HFFc6 (cell line): Measurements from ENCODE around the gene CCSAP. TPM values are rescaled to one million over a fixed set of nuclear protein-coding genes. Genes with fewer than 3 reads are reported as not detected.

Experiments used
- DNase-seq: peaks from one replicate; pipeline ENCODE4 v3.0.0-alpha.2; 2018
- H3K27ac Mint-ChIP-seq: 2 replicates; pipeline ENCODE4 v1.8.0; 2020; ENCODE audit warnings: mild to moderate bottlenecking, mixed read lengths
- H3K27me3 Mint-ChIP-seq: 2 replicates; pipeline ENCODE4 v1.8.0; 2021; ENCODE audit warnings: mild to moderate bottlenecking, moderate library complexity, mixed read lengths; ENCODE audit not compliant: insufficient read depth
- H3K36me3 Mint-ChIP-seq: 2 replicates; pipeline ENCODE4 v1.8.0; 2021; ENCODE audit warnings: low read depth, mixed read lengths
- H3K4me1 Mint-ChIP-seq: 2 replicates; pipeline ENCODE4 v1.8.0; 2020; ENCODE audit warnings: low read depth, mixed read lengths
- H3K4me3 Mint-ChIP-seq: 2 replicates; pipeline ENCODE4 v1.8.0; 2020; ENCODE audit warnings: mild to moderate bottlenecking, moderate library complexity, mixed read lengths
- H3K9me3 Mint-ChIP-seq: 2 replicates; pipeline ENCODE4 v1.8.0; 2020; ENCODE audit warnings: mild to moderate bottlenecking, mixed read lengths
- CTCF ChIP-seq: fragments of 200-600 bp; sonication (generic); IDR thresholded peaks from 2 replicates; pipeline ENCODE4 v1.5.0; 2021; ENCODE audit warnings: antibody characterized with exemption, mild to moderate bottlenecking
- total RNA-seq, 6 experiments: library from RNA; stranded (reverse); fragmentation: NEBNext Ultra II Directional; extraction: Animal tissue kit (Norgen Biotek cat#: 25700); gene quantifications; 2 replicates in 1 of 6; 3 replicates in 5 of 6; pipeline ENCODE4 v1.2.3, GENCODE V29; 2021

CCSAP gene
- total RNA-seq, 6 experiments from 2014 or later, result 4.6 to 6.4 (median 5.7) TPM

DNA sequence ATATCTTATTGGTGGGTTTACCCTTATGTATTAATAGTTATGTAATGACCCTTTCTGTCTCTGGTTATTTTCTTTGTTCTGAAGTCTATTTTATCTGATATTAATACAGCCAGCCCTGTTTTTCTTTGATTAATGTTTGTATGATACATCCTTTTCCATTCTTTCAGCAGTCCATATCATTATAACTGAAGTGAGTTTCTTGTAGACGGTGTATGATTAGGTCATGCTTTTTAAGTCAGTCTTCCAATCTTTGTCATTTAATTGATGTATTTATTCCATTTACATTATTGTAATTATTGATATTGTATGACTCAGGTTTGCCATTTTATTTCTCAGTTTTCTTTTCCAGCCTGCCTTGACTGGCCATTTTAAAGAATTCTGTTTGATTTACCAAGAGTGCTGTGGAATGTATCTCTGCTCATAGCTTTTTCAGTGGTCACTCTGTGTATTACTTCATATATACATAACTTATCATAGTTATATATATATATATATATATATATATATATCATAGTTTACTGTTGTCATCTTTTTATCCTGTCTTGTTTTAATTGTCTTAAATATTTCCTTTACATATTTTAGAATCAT, 61.4 kb downstream of the CCSAP start:
- peaks cover 50% of the 10 kb centered on the region for H3K4me1 Mint-ChIP-seq

DNA sequence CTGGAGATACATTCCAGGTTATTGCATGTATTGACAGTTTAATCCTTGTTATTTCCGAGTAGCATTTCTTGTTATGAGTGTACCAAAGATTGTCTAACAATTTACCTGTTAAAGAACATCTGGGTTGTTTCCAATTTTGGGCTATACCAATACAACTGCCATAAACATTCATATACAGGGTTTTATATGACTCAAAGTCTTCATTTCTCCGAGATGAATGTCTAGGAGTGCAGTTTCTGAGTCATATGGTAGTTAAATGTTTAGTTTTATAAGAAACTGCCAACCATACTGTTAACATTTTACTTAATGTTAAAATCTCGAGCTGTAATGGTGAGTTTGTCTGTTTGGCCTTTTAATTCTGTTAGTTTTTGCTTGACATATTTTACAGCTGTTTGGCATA, 61.9 kb downstream of the CCSAP start:
- Mint-ChIP-seq H3K27me3 (no peaks in the 10 kb centered on the region), H3K4me1 (peaks cover 46% of the 10 kb centered on the region), H3K36me3 (peaks cover 9% of the 10 kb centered on the region; the same call in 1 of the 2 replicates), H3K9me3 (no peaks in the 10 kb centered on the region), H3K4me3 (peak overlapping the region; percentile 21; the same call in 1 of the 2 replicates), H3K27ac (peak overlapping the region; percentile 48)
- peak; percentile 30 for DNase-seq
- no peak for TF ChIP-seq CTCF

More for the DNA sequence above, 61.4 kb downstream of the CCSAP start:
- Mint-ChIP-seq H3K9me3 (no peaks in the 10 kb centered on the region), H3K27me3 (no peaks in the 10 kb centered on the region), H3K4me3 (peak overlapping the region; percentile 21; the same call in 1 of the 2 replicates), H3K36me3 (peaks cover 9% of the 10 kb centered on the region; the same call in 1 of the 2 replicates), H3K27ac (peak overlapping the region; percentile 48)
- peak; percentile 33; the same call in 1 of the 2 replicates for TF ChIP-seq CTCF
- DNase-seq, result no peak

GRCh38 chr1:229280037-229280828, 62.6 kb downstream of the CCSAP start:
- DNase-seq, result no peak
- H3K27ac Mint-ChIP-seq, result no peak overlapping the region
- no peak for TF ChIP-seq CTCF
- H3K4me3 Mint-ChIP-seq, result no peak overlapping the region
- H3K4me1 Mint-ChIP-seq, result peaks cover 42% of the 10 kb centered on the region
- H3K36me3 Mint-ChIP-seq, result peaks cover 9% of the 10 kb centered on the region; the same call in 1 of the 2 replicates
- H3K9me3 Mint-ChIP-seq, result no peaks in the 10 kb centered on the region
- H3K27me3 Mint-ChIP-seq, result no peaks in the 10 kb centered on the region

DNA sequence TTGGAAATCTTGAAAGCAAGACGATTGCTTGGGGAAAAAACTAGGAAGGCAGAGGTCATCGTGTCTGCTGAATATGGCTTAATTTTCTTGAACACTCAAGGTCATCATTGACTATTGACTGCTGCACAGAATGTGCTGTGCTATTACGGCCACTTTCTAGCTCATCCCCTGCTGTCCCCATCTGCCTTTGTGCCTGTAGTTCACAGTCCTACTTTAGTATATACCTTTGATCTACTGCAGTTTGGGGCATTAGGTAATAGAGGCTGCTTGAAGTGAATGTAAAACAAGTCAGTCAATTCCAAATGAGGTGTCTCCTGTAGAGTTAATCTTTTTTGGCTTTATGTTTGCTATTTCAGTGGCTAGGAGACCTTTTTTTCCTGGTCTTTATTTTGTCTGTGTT, 63.6 kb downstream of the CCSAP start:
- no peaks in the 10 kb centered on the region for H3K9me3 Mint-ChIP-seq
- peaks cover 9% of the 10 kb centered on the region; the same call in 1 of the 2 replicates for H3K36me3 Mint-ChIP-seq

More for the DNA sequence above, 63.6 kb downstream of the CCSAP start:
- no peak for TF ChIP-seq CTCF
- H3K27me3 Mint-ChIP-seq, result no peaks in the 10 kb centered on the region
- H3K4me1 Mint-ChIP-seq, result peaks cover 36% of the 10 kb centered on the region
- H3K4me3 Mint-ChIP-seq, result no peak overlapping the region
- no peak for DNase-seq
- no peak overlapping the region for H3K27ac Mint-ChIP-seq
